GM12878 (cell line): Measurements from ENCODE around the gene ETNK1. TPM values are rescaled to one million over a fixed set of nuclear protein-coding genes. Genes with fewer than 3 reads are reported as not detected.

Experiments used
- ATAC-seq: fragments of 200-7000 bp; cut with Tn5 transposase; 3 replicates; pipeline ENCODE4 v1.9.1; 2020; ENCODE audit warnings: mild to moderate bottlenecking, moderate library complexity
- BruUV-seq: library from RNA; stranded (reverse); fragments of 400-500 nt; replicated peaks from 2 replicates; lab custom pipeline; 2021; lab: Mats Ljungman, UMichigan
- CTCF ChIA-PET: fragments of 300-600 bp; sonication (Branson Sonifier 250); formaldehyde crosslinking; extraction: SDS; loops from one replicate; lab custom pipeline; 2021; ENCODE audit warnings: inconsistent platforms; lab: Yijun Ruan, JAX
- POLR2A ChIA-PET: fragments of 350-600 bp; formaldehyde crosslinking; extraction: SDS; loops from one replicate; lab custom pipeline; 2021; ENCODE audit warnings: inconsistent platforms; lab: Charles Lee
- RAD21 ChIA-PET: fragments of 300-600 bp; sonication (Branson Sonifier 250); formaldehyde crosslinking; loops from one replicate; lab custom pipeline; 2023; ENCODE audit warnings: antibody characterized with exemption; ENCODE audit not compliant: unreplicated experiment; lab: Charles Lee
- SMC1A ChIA-PET: fragments of 300-600 bp; sonication (Branson Sonifier 250); formaldehyde crosslinking; loops from one replicate; lab custom pipeline; 2023; ENCODE audit not compliant: unreplicated experiment, uncharacterized antibody; lab: Charles Lee
- DNase-seq: peaks from one replicate; pipeline ENCODE4 v3.0.0-alpha.2; 2011; ENCODE audit warnings: low read depth, low spot score
- FAIRE-seq: peaks from 3 replicates; lab custom pipeline; 2011; peaks lifted over from hg19 to GRCh38; lab: Jason Lieb, UNC
- H2AFZ ChIP-seq: 2 replicates; pipeline ENCODE4 v1.6.0; 2011; ENCODE audit warnings: low read depth, low read length, control low read depth; ENCODE audit not compliant: control insufficient read depth
- H3K27ac ChIP-seq: 2 replicates; pipeline ENCODE4 v1.5.1; 2011; ENCODE audit warnings: control low read depth; ENCODE audit not compliant: control insufficient read depth, insufficient read depth
- H3K27me3 ChIP-seq, 2 experiments: replicated peaks in 1 of 2; 2 replicates each; pipeline versions ENCODE4 v1.6.0 to v1.6.1; 2011; ENCODE audit warnings: low read length in 1 of 2; ENCODE audit not compliant: control insufficient read depth in 2 of 2, insufficient read depth in 2 of 2
- H3K36me3 ChIP-seq, 2 experiments: 2 replicates each; pipeline ENCODE4 v1.5.1; 2011; ENCODE audit warnings: low read length in 1 of 2; ENCODE audit not compliant: control insufficient read depth in 2 of 2, insufficient read depth in 2 of 2
- H3K4me1 ChIP-seq: 2 replicates; pipeline ENCODE4 v1.6.1; 2011; ENCODE audit warnings: mild to moderate bottlenecking, low read length, moderate library complexity, mixed read lengths; ENCODE audit not compliant: control insufficient read depth, insufficient read depth
- H3K4me2 ChIP-seq: 2 replicates; pipeline ENCODE4 v1.6.0; 2011; ENCODE audit warnings: control low read depth; ENCODE audit not compliant: control insufficient read depth, insufficient read depth
- H3K4me3 ChIP-seq: fragments of 200-600 bp; sonication (generic); 2 replicates; pipeline ENCODE4 v1.5.1; 2016
- H3K79me2 ChIP-seq: 2 replicates; pipeline ENCODE4 v1.6.0; 2011; ENCODE audit warnings: low read length; ENCODE audit not compliant: control insufficient read depth, insufficient read depth
- H3K9ac ChIP-seq: 2 replicates; pipeline ENCODE4 v1.8.0; 2011; ENCODE audit warnings: low read length, control low read depth, mixed read lengths; ENCODE audit not compliant: control insufficient read depth, insufficient read depth
- H3K9me3 ChIP-seq: replicated peaks from 3 replicates; pipeline ENCODE4 v1.5.1; 2011; ENCODE audit warnings: mild to moderate bottlenecking, low read length; ENCODE audit not compliant: control insufficient read depth, insufficient read depth
- H4K20me1 ChIP-seq: 2 replicates; pipeline ENCODE4 v1.6.0; 2011; ENCODE audit not compliant: control insufficient read depth, insufficient read depth
- CREB1 ChIP-seq: IDR thresholded peaks from 2 replicates; pipeline ENCODE4 v1.6.1; 2012; ENCODE audit warnings: low read depth, mild to moderate bottlenecking, inconsistent platforms
- E2F8 ChIP-seq: fragments of 450-650 bp; IDR thresholded peaks from 2 replicates; pipeline ENCODE4 v1.6.1; 2018; ENCODE audit warnings: mild to moderate bottlenecking, low read depth, moderate library complexity; ENCODE audit not compliant: partially characterized antibody
- ELK1 ChIP-seq: IDR thresholded peaks from 2 replicates; pipeline ENCODE4 v1.6.1; 2012; ENCODE audit warnings: low read depth, low read length, improper control_type of control experiment
- JUND ChIP-seq: IDR thresholded peaks from 2 replicates; pipeline ENCODE4 v1.6.1; 2012; ENCODE audit warnings: low read depth, mild to moderate bottlenecking, low read length, improper control_type of control experiment, moderate library complexity
- MTA3 ChIP-seq: IDR thresholded peaks from 2 replicates; pipeline ENCODE4 v1.6.1; 2012; ENCODE audit warnings: low read length, inconsistent platforms, borderline replicate concordance
- PKNOX1 ChIP-seq: fragments of 450-650 bp; IDR thresholded peaks from 2 replicates; pipeline ENCODE4 v1.6.1; 2016; ENCODE audit warnings: mild to moderate bottlenecking
- PRDM15 ChIP-seq: fragments of 450-650 bp; formaldehyde crosslinking; IDR thresholded peaks from 2 replicates; pipeline ENCODE4 v1.4.0; 2020; ENCODE audit warnings: mild to moderate bottlenecking, moderate library complexity
- RAD21 ChIP-seq: IDR thresholded peaks from 2 replicates; pipeline ENCODE4 v1.6.1; 2011; ENCODE audit warnings: mild to moderate bottlenecking, low read depth, low read length, moderate library complexity; ENCODE audit not compliant: insufficient read depth
- RFX5 ChIP-seq: IDR thresholded peaks from 2 replicates; pipeline ENCODE4 v1.6.1; 2011; ENCODE audit warnings: low read depth, low read length, improper control_type of control experiment
- SRF ChIP-seq, 2 experiments: IDR thresholded peaks; 2 replicates each; pipeline ENCODE4 v1.6.1; 2011; ENCODE audit warnings: low read depth in 2 of 2, low read length in 2 of 2, mild to moderate bottlenecking in 1 of 2, moderate library complexity in 1 of 2
- ZNF687 ChIP-seq: fragments of 450-650 bp; IDR thresholded peaks from 2 replicates; pipeline ENCODE4 v1.6.1; 2017; ENCODE audit warnings: mild to moderate bottlenecking, moderate library complexity
- WGBS: methylation state at CpG from one replicate; pipeline ENCODE4 v1.1.6; 2016; ENCODE audit warnings: low lambda C conversion rate; ENCODE audit not compliant: insufficient replicate concordance, insufficient coverage; ENCODE audit errors: missing lambda C conversion rate; 5-methylcytosine and 5-hydroxymethylcytosine counted together
- in situ Hi-C: fragments of 300-500 bp; cut with MboI; formaldehyde crosslinking; loops from 9 replicates; pipeline ENCODE4 v1.14.3; 2018; ENCODE audit warnings: mixed read lengths
- intact Hi-C: fragments of 100-400 bp; cut with micrococcal nuclease; formaldehyde crosslinking; loops from one replicate; pipeline ENCODE4 v1.14.2; 2022; ENCODE audit not compliant: unreplicated experiment
- polyA plus RNA-seq, 11 experiments: library from polyadenylated mRNA; depleted of rRNA in 4 of 11; unstranded in 6 of 11; stranded (reverse) in 5 of 11; fragments of >200 nt; fragmentation: Nextera tagmentation in 4 of 11; fragmentation: Illumina TruSeq in 1 of 11; extraction: Ambion mirVana in 4 of 11; extraction: Trizol in 1 of 11; gene quantifications; 1 replicate in 1 of 11; 2 replicates in 10 of 11; pipeline versions ENCODE4 v1.2.1 to v1.2.3, GENCODE V29; 2011 to 2016; ENCODE audit warnings: inconsistent platforms in 2 of 11, missing spikeins in 2 of 11, low read depth in 1 of 11
- total RNA-seq, 4 experiments: library from RNA; depleted of rRNA in 3 of 4; stranded (reverse); fragments of >200 nt in 3 of 4; fragmentation: Illumina TruSeq in 1 of 4; extraction: Trizol in 1 of 4; gene quantifications; 2 replicates each; pipeline versions ENCODE4 v1.2.1 to v1.2.3, GENCODE V29; 2013 to 2021

Gene ETNK1
- total and polyA plus RNA-seq, 10 of the 15 experiments (the other 5 are each of a cell fraction or from before 2014, with no cell fraction given), result 12.3 to 69.4 (median 34.2) TPM

GRCh38 chr12:22617630-22618029 is 7.3 kb upstream of the ETNK1 start:
- intact Hi-C loops (no loop called here), in situ Hi-C loops (no loop called here)
- ChIA-PET POLR2A (no interaction called here), SMC1A (interaction anchor here (1.0 kb wide), 1 partner anchor 51 kb away, joined by 3 read pairs; no protein-coding TSS in a partner anchor), CTCF (interaction anchor here (1.0 kb wide), 1 partner anchor 67 kb away, joined by 3 read pairs; no protein-coding TSS in a partner anchor), RAD21 (no interaction called here)
- ATAC-seq (no peak), FAIRE-seq (no peak), DNase-seq (no peak)
- BruUV-seq, result no TSS peak
- Histone ChIP-seq H3K4me2 (no peak overlapping the region), H3K36me3 (no peaks in the 10 kb centered on the region), H3K9ac (no peak overlapping the region), H3K4me3 (no peak overlapping the region), H2AFZ (no peak overlapping the region), H3K27ac (no peak overlapping the region), H3K4me1 (no peaks in the 10 kb centered on the region), H3K9me3 (no peaks in the 10 kb centered on the region; the same call in 2 of the 3 replicates), H3K27me3 (no peaks in the 10 kb centered on the region), H4K20me1 (no peaks in the 10 kb centered on the region), H3K79me2 (no peaks in the 10 kb centered on the region)
- WGBS, result 19% methylated on average over 2 of the region's 2 CpGs
- TF ChIP-seq CREB1, result no peak
- TF ChIP-seq MTA3, result no peak
- no peak for TF ChIP-seq JUND
- no peak for TF ChIP-seq SRF (IDR thresholded peaks at IDR 0.05; ENCODE audit: low read depth in 2 of 2, low read length in 2 of 2)
- TF ChIP-seq ZNF687, result no peak
- no peak for TF ChIP-seq RAD21
- TF ChIP-seq E2F8, result no peak
- no peak for TF ChIP-seq PRDM15 (CRISPR knock-in tag)
- no peak for TF ChIP-seq RFX5
- TF ChIP-seq ELK1, result no peak
- TF ChIP-seq PKNOX1, result no peak
